Measurements from ENCODE around the gene PPP1R3E. TPM values are rescaled to one million over a fixed set of nuclear protein-coding genes. Genes with fewer than 3 reads are reported as not detected.

The PPP1R3E gene
- total and polyA plus RNA-seq, 7 donors: 2.5 to 12.9 (median 7.9) TPM

- TF ChIP-seq EP300 (IDR thresholded peaks at IDR 0.05) (no peak), POLR2AphosphoS5 (IDR thresholded peaks at IDR 0.05) (peak in 1 of 4 donors; percentile 27), CTCF (IDR thresholded peaks at IDR 0.05) (no peak)
- Histone ChIP-seq H3K27ac (peak overlapping the region; percentile 91 to 100 (median 96)), H3K4me3 (peak overlapping the region; percentile 47 to 99 (median 76)), H3K36me3 (no peaks in the 10 kb centered on the region), H3K9me3 (no peaks in the 10 kb centered on the region), H3K4me1 (peaks cover 0 to 25% (median 20%) of the 10 kb centered on the region in 4 donors), H3K27me3 (no peaks in the 10 kb centered on the region)
- intact Hi-C loops (cut with DNase I): loop anchor here (1.0 kb wide), 1 partner anchor 8 kb away; no protein-coding TSS in a partner anchor
- no peak for DNase-seq
- 41 to 57% methylated on average over 6 of the region's 6 CpGs for WGBS, 2 donors
Measured at GRCh38 chr14:23286902-23287479, 15.7 kb downstream of the PPP1R3E start.

- Histone ChIP-seq H3K4me3 (peak within 1 kb of the TSS; percentile 73 to 99 (median 78)), H3K36me3 (no peaks in the 10 kb centered on the region), H3K27me3 (no peaks in the 10 kb centered on the region), H3K9me3 (no peaks in the 10 kb centered on the region), H3K4me1 (peaks cover 0 to 25% (median 20%) of the 10 kb centered on the region in 4 donors), H3K27ac (peak within 1 kb of the TSS; percentile 91 to 100 (median 96))
- DNase-seq: peak; percentile 100
- WGBS, 2 donors: 0 to 1% methylated on average over 53 of the region's 53 CpGs
- intact Hi-C loops (cut with DNase I): loop anchor here (1.0 kb wide), 1 partner anchor 9 kb away; no protein-coding TSS in a partner anchor
- TF ChIP-seq CTCF (IDR thresholded peaks at IDR 0.05) (no peak), EP300 (IDR thresholded peaks at IDR 0.05) (no peak), POLR2AphosphoS5 (IDR thresholded peaks at IDR 0.05) (peak; percentile 87 to 91 (median 88)), POLR2A (IDR thresholded peaks at IDR 0.05) (peak; percentile 51 to 62)
Measured at GRCh38 chr14:23286020-23286901, 16.4 kb downstream of the PPP1R3E start, which contains the start of gene HOMEZ. Gene HOMEZ (minus strand): TSS chr14:23286132. CDS start chr14:23285952, 180 bp downstream.

GRCh38 chr14:23285530-23286019 lies 17.1 kb downstream of the PPP1R3E start:
- WGBS, 2 donors: 0% methylated on average over 22 of the region's 22 CpGs

GRCh38 chr14:23284654-23285529 lies 17.8 kb downstream of the PPP1R3E start:
- peaks cover 0 to 25% (median 20%) of the 10 kb centered on the region in 4 donors for H3K4me1 ChIP-seq
- no peaks in the 10 kb centered on the region for H3K27me3 ChIP-seq
- intact Hi-C loops (cut with DNase I): loop anchor here (2.0 kb wide), 1 partner anchor 16 kb away; no protein-coding TSS in a partner anchor
- no peak for DNase-seq
- H3K4me3 ChIP-seq: peak overlapping the region; percentile 73 to 99 (median 78)
- WGBS, 2 donors: 24 to 29% methylated on average over 9 of the region's 9 CpGs
- H3K9me3 ChIP-seq: no peaks in the 10 kb centered on the region
- peak overlapping the region; percentile 91 to 100 (median 96) for H3K27ac ChIP-seq
- H3K36me3 ChIP-seq: no peaks in the 10 kb centered on the region
- TF ChIP-seq CTCF (IDR thresholded peaks at IDR 0.05) (no peak), POLR2A (IDR thresholded peaks at IDR 0.05) (no peak), POLR2AphosphoS5 (IDR thresholded peaks at IDR 0.05) (peak in 1 of 4 donors; percentile 18), EP300 (IDR thresholded peaks at IDR 0.05) (no peak)

More at GRCh38 chr14:23285530-23286019, 17.1 kb downstream of the PPP1R3E start:
- Histone ChIP-seq H3K27me3 (no peaks in the 10 kb centered on the region), H3K36me3 (no peaks in the 10 kb centered on the region), H3K4me3 (peak overlapping the region; percentile 73 to 99 (median 78)), H3K27ac (peak overlapping the region; percentile 91 to 100 (median 96)), H3K4me1 (peaks cover 0 to 25% (median 20%) of the 10 kb centered on the region in 4 donors), H3K9me3 (no peaks in the 10 kb centered on the region)
- no peak for DNase-seq
- peak in 1 of 2 donors; percentile 54 for TF ChIP-seq POLR2A (IDR thresholded peaks at IDR 0.05)
- TF ChIP-seq POLR2AphosphoS5 (IDR thresholded peaks at IDR 0.05): no peak
- intact Hi-C loops (cut with DNase I): loop anchor here (1.0 to 2.0 kb wide), 2 partner anchors 10 to 15 kb away; no protein-coding TSS in a partner anchor
